Kidney (tissue), 14 donors: ENCODE results near the gene ANO10. TPM values are rescaled to one million over a fixed set of nuclear protein-coding genes. Genes with fewer than 3 reads are reported as not detected.

Experiments
- DNase-seq, 5 donors: peaks; one replicate each; pipeline ENCODE4 v3.0.0-alpha.2; 2013 to 2020
- FAIRE-seq: peaks from 2 replicates; lab custom pipeline; 2012; peaks lifted over from hg19 to GRCh38; lab: Jason Lieb, UNC
- H3K27ac ChIP-seq, 2 donors: one replicate each; pipeline ENCODE4 v1.7.0; 2013; ENCODE audit warnings: low read depth in 2 of 2, low read length in 2 of 2, inconsistent platforms in 1 of 2
- H3K27me3 ChIP-seq: one replicate; pipeline ENCODE4 v1.7.1; 2013; ENCODE audit warnings: low read length, inconsistent platforms; ENCODE audit not compliant: control insufficient read depth, insufficient read depth
- H3K36me3 ChIP-seq, 3 donors: one replicate each; pipeline versions ENCODE4 v1.7.0 to v1.7.1; 2013; ENCODE audit warnings: low read length in 3 of 3, control low read depth in 1 of 3, inconsistent platforms in 1 of 3; ENCODE audit not compliant: insufficient read depth in 3 of 3, control insufficient read depth in 2 of 3
- H3K4me1 ChIP-seq, 3 donors: one replicate each; pipeline versions ENCODE4 v1.7.0 to v1.7.1; 2013; ENCODE audit warnings: low read length in 3 of 3, inconsistent platforms in 1 of 3, low read depth in 1 of 3; ENCODE audit not compliant: control insufficient read depth in 2 of 3, insufficient read depth in 2 of 3
- H3K4me3 ChIP-seq, 3 donors: one replicate each; pipeline versions ENCODE4 v1.7.0 to v1.8.1; 2013; ENCODE audit warnings: low read length in 3 of 3, control low read depth in 1 of 3, inconsistent platforms in 1 of 3
- H3K9ac ChIP-seq, 3 donors: one replicate each; pipeline versions ENCODE4 v1.7.0 to v1.7.1; 2013; ENCODE audit warnings: low read length in 3 of 3, control low read depth in 1 of 3, inconsistent platforms in 1 of 3
- H3K9me3 ChIP-seq, 3 donors: one replicate each; pipeline versions ENCODE4 v1.7.0 to v1.7.1; 2013; ENCODE audit warnings: low read length in 3 of 3, control low read depth in 1 of 3, inconsistent platforms in 1 of 3; ENCODE audit not compliant: control insufficient read depth in 2 of 3, insufficient read depth in 1 of 3
- CTCF ChIP-seq: IDR thresholded peaks from 3 replicates; pipeline ENCODE4 v1.5.1; 2012; ENCODE audit warnings: mild to moderate bottlenecking, moderate library complexity, borderline replicate concordance; ENCODE audit not compliant: insufficient read depth; ENCODE audit errors: extremely low read depth
- intact Hi-C: fragments of 100-400 bp; cut with DNase I; formaldehyde crosslinking; loops from one replicate; pipeline ENCODE4 v1.11.1; 2022
- polyA plus RNA-seq: library from polyadenylated mRNA; stranded (reverse); fragments of 350-450 nt; fragmentation: Illumina TruSeq; extraction: RNeasy Lipid Tissue Mini Kit (QIAGEN cat#74804); gene quantifications from one replicate; pipeline ENCODE4 v1.2.3, GENCODE V29; 2014; ENCODE audit warnings: low read depth, low replicate concordance; ENCODE audit not compliant: insufficient read depth
- total RNA-seq: library from RNA; stranded (reverse); fragmentation: NEBNext Ultra II Directional; extraction: Animal tissue kit (Norgen Biotek cat#: 25700); gene quantifications from one replicate; pipeline ENCODE4 v1.2.1, GENCODE V29; 2021
- donor health status: control.
- donor health status: control.
- donor health status: control.
- donor health status: control.
- donor health status: control.
- donor health status: DM: yes; HTN: yes; CAD: no.
- donor health status: Normal renal cell carcinoma (clear cell type).

ANO10 gene
- total and polyA plus RNA-seq, 2 donors from 2014 or later = 45.7 to 48.2 TPM

- FAIRE-seq (no peak), DNase-seq (no peak)
- no peak overlapping the region for H3K27ac ChIP-seq
- H3K4me3 ChIP-seq = no peak overlapping the region
- H3K36me3 ChIP-seq = no peaks in the 10 kb centered on the region
- H3K4me1 ChIP-seq = peaks cover 0 to under 1% (median 0%) of the 10 kb centered on the region in 3 donors
- TF ChIP-seq CTCF = no peak
- intact Hi-C loops = no loop called here
- no peaks in the 10 kb centered on the region for H3K27me3 ChIP-seq
- no peak overlapping the region for H3K9ac ChIP-seq
- no peaks in the 10 kb centered on the region for H3K9me3 ChIP-seq
Observed at GRCh38 chr3:43399034-43399433, 222.8 kb downstream of the ANO10 start.

GRCh38 chr3:43394041-43394554 lies 227.7 kb downstream of the ANO10 start:
- intact Hi-C loops = no loop called here
- H3K27ac ChIP-seq = peak overlapping the region; percentile 29 to 44
- H3K4me3 ChIP-seq = no peak overlapping the region
- peak in 4 of 5 donors; percentile 44 to 88 (median 66) for DNase-seq
- no peaks in the 10 kb centered on the region for H3K9me3 ChIP-seq
- H3K9ac ChIP-seq = no peak overlapping the region
- no peak for FAIRE-seq
- H3K36me3 ChIP-seq = no peaks in the 10 kb centered on the region
- peaks cover 0 to 8% (median 8%) of the 10 kb centered on the region in 3 donors for H3K4me1 ChIP-seq
- no peaks in the 10 kb centered on the region for H3K27me3 ChIP-seq
- TF ChIP-seq CTCF = no peak

- DNase-seq (no peak), FAIRE-seq (no peak)
- no peak overlapping the region for H3K4me3 ChIP-seq
- no peak for TF ChIP-seq CTCF
- H3K27me3 ChIP-seq = no peaks in the 10 kb centered on the region
- H3K9ac ChIP-seq = no peak overlapping the region
- no peaks in the 10 kb centered on the region for H3K9me3 ChIP-seq
- H3K27ac ChIP-seq = peak overlapping the region in 1 of 2 donors; percentile 2
- intact Hi-C loops = no loop called here
- no peaks in the 10 kb centered on the region for H3K36me3 ChIP-seq
- H3K4me1 ChIP-seq = peaks cover 0 to 11% (median 8%) of the 10 kb centered on the region in 3 donors
Observed at GRCh38 chr3:43391621-43392020, 230.2 kb downstream of the ANO10 start.

GRCh38 chr3:43390255-43390588 lies 231.6 kb downstream of the ANO10 start:
- no peak overlapping the region for H3K9ac ChIP-seq
- DNase-seq (no peak), FAIRE-seq (no peak)
- peak overlapping the region; percentile 54 to 66 for H3K27ac ChIP-seq
- no peaks in the 10 kb centered on the region for H3K9me3 ChIP-seq
- intact Hi-C loops = no loop called here
- H3K4me1 ChIP-seq = peaks cover 0 to 11% (median 8%) of the 10 kb centered on the region in 3 donors
- H3K4me3 ChIP-seq = no peak overlapping the region
- no peaks in the 10 kb centered on the region for H3K36me3 ChIP-seq
- no peaks in the 10 kb centered on the region for H3K27me3 ChIP-seq
- no peak for TF ChIP-seq CTCF
